ENCODE results near the gene CTDSPL.

DNA sequence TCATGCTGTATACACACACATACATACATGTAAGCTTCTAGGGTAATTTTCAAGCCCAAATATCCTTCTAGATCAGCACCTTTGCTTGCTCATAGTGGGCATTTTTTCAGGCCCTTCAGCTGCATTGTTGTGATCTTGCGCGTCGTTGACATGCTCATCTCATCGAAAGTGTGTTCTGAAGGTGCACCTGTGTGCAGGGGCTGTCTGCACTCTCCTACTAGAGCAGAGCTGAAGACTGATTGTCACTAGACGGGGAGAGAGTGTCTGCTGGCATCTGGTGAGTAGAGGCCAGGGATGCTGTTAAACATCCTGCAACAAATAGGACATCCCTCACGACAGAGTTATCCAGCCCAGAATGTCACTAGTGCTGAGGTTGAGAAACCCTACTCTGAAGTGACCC, 93.2 kb downstream of the CTDSPL start:
- TF ChIP-seq, protein P1, sequence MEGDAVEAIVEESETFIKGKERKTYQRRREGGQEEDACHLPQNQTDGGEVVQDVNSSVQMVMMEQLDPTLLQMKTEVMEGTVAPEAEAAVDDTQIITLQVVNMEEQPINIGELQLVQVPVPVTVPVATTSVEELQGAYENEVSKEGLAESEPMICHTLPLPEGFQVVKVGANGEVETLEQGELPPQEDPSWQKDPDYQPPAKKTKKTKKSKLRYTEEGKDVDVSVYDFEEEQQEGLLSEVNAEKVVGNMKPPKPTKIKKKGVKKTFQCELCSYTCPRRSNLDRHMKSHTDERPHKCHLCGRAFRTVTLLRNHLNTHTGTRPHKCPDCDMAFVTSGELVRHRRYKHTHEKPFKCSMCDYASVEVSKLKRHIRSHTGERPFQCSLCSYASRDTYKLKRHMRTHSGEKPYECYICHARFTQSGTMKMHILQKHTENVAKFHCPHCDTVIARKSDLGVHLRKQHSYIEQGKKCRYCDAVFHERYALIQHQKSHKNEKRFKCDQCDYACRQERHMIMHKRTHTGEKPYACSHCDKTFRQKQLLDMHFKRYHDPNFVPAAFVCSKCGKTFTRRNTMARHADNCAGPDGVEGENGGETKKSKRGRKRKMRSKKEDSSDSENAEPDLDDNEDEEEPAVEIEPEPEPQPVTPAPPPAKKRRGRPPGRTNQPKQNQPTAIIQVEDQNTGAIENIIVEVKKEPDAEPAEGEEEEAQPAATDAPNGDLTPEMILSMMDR (IDR thresholded peaks at IDR 0.05): no peak
- TF ChIP-seq POLR2A (IDR thresholded peaks at IDR 0.05) (no peak), POLR2AphosphoS5 (IDR thresholded peaks at IDR 0.05) (no peak)
